ENCODE data around the gene CFH. TPM values are rescaled to one million over a fixed set of nuclear protein-coding genes. Genes with fewer than 3 reads are reported as not detected.
"Not testable (repeated sequence)": the region's sequence is repeated elsewhere in the genome, so short reads cannot be mapped to it uniquely, and the experiment has no call there.

CFH gene
- polyA plus RNA-seq, 1 donor from 2014 or later = not detected

GRCh38 chr1:196779093-196779492, 127.2 kb downstream of the CFH start:
- H3K36me3 ChIP-seq (ENCODE audit: insufficient read depth, low read length) = no peaks in the 10 kb centered on the region

GRCh38 chr1:196791252-196791651, 139.4 kb downstream of the CFH start:
- H2AFZ ChIP-seq (ENCODE audit: low read depth, low read length); H3K79me2 ChIP-seq (replicated peaks; ENCODE audit: insufficient read depth, low read length); H3K9me3 ChIP-seq (ENCODE audit: low read length); H3K4me2 ChIP-seq (ENCODE audit: low read length); H4K20me1 ChIP-seq (ENCODE audit: insufficient read depth); H3F3A ChIP-seq (ENCODE audit: insufficient read depth, low read length, poor library complexity, severe bottlenecking); H3K4me3 ChIP-seq (ENCODE audit: low read length); H3K27ac ChIP-seq (ENCODE audit: low read length); H3K36me3 ChIP-seq (ENCODE audit: insufficient read depth, low read length); H3K9ac ChIP-seq (ENCODE audit: low read length); H3K27me3 ChIP-seq (ENCODE audit: insufficient read depth, low read depth, low read length); H3K9me2 ChIP-seq (ENCODE audit: insufficient read depth, low read length): not testable (repeated sequence)

More at GRCh38 chr1:196779093-196779492, 127.2 kb downstream of the CFH start:
- Histone ChIP-seq H3K4me3 (ENCODE audit: low read length) (no peak overlapping the region), H3F3A (ENCODE audit: insufficient read depth, low read length, poor library complexity, severe bottlenecking) (no peaks in the 10 kb centered on the region), H3K79me2 (replicated peaks; ENCODE audit: insufficient read depth, low read length) (no peaks in the 10 kb centered on the region), H4K20me1 (ENCODE audit: insufficient read depth) (no peaks in the 10 kb centered on the region), H3K4me2 (ENCODE audit: low read length) (no peak overlapping the region), H3K9ac (ENCODE audit: low read length) (no peak overlapping the region), H3K27me3 (ENCODE audit: insufficient read depth, low read depth, low read length) (no peaks in the 10 kb centered on the region), H3K9me2 (ENCODE audit: insufficient read depth, low read length) (no peaks in the 10 kb centered on the region), H3K9me3 (ENCODE audit: low read length) (no peaks in the 10 kb centered on the region), H2AFZ (ENCODE audit: low read depth, low read length) (no peak overlapping the region), H3K27ac (ENCODE audit: low read length) (no peak overlapping the region)
- TF ChIP-seq EP300 (conservative IDR thresholded peaks at IDR 0.05; ENCODE audit: poor library complexity, severe bottlenecking) (no peak), EZH2 (IDR thresholded peaks at IDR 0.05; ENCODE audit: borderline replicate concordance, insufficient read depth, low read length, poor library complexity, severe bottlenecking) (no peak), SMC3 (conservative IDR thresholded peaks at IDR 0.05; ENCODE audit: poor library complexity) (no peak), POLR2AphosphoS5 (IDR thresholded peaks at IDR 0.05) (no peak), REST (IDR thresholded peaks at IDR 0.05; ENCODE audit: borderline replicate concordance) (no peak), MXI1 (conservative IDR thresholded peaks at IDR 0.05; ENCODE audit: poor library complexity, severe bottlenecking) (no peak), RAD21 (conservative IDR thresholded peaks at IDR 0.05) (no peak), CTCF (IDR thresholded peaks at IDR 0.05; ENCODE audit: poor library complexity, severe bottlenecking) (no peak), TAF1 (IDR thresholded peaks at IDR 0.05; ENCODE audit: low read depth) (no peak)

- not testable (repeated sequence) for H3K27me3 ChIP-seq (ENCODE audit: insufficient read depth, low read depth, low read length); H3F3A ChIP-seq (ENCODE audit: insufficient read depth, low read length, poor library complexity, severe bottlenecking); H3K9me2 ChIP-seq (ENCODE audit: insufficient read depth, low read length); H3K79me2 ChIP-seq (replicated peaks; ENCODE audit: insufficient read depth, low read length); H3K4me3 ChIP-seq (ENCODE audit: low read length); H3K36me3 ChIP-seq (ENCODE audit: insufficient read depth, low read length); H2AFZ ChIP-seq (ENCODE audit: low read depth, low read length); H3K9ac ChIP-seq (ENCODE audit: low read length); H3K9me3 ChIP-seq (ENCODE audit: low read length); H3K4me2 ChIP-seq (ENCODE audit: low read length); H3K27ac ChIP-seq (ENCODE audit: low read length); H4K20me1 ChIP-seq (ENCODE audit: insufficient read depth)
Measured at GRCh38 chr1:196794103-196794502, 142.3 kb downstream of the CFH start.

Other genes starting within 250 kb of the CFH start
- gene KCNT2, start 43.6 kb upstream of the CFH start, polyA plus RNA-seq = 19.5 and 21.4 TPM in 2 replicates
- gene CFHR3, start 122.8 kb downstream of the CFH start, polyA plus RNA-seq = not detected in 2 replicates
- gene CFHR1, start 167.7 kb downstream of the CFH start, polyA plus RNA-seq = not detected in 2 replicates
- gene CFHR4, start 236.0 kb downstream of the CFH start, polyA plus RNA-seq = not detected in 2 replicates

Data from neural cell (in vitro differentiated cells).